HG03571 (cell line): ENCODE measurements around the gene SOX6.
"Not testable (repeated sequence)": the region's sequence is repeated elsewhere in the genome, so short reads cannot be mapped to it uniquely, and the experiment has no call there.

Source experiments
- ATAC-seq: cut with Tn5 transposase; IDR thresholded peaks from one replicate; pipeline ENCODE4 v1.9.1; 2021; ENCODE audit not compliant: unreplicated experiment

Gene SOX6

DNA sequence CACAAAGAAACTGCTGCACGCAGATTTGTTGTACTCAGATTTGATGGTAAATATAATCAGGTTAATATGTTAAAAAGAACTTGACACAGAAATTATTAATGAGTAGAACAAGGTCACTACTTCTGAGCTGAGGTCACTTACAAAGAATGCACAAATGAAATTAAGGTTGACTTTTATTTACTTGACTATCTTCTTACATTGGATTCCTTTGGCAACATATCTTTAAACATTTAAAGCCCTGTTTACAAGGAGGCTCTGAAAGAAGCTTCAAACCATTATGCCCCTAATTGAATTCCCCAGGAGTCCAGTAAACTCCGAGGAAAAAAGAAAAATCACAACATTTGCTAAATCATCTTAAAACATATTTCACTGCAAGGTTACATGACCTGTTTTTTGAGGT, 245.5 kb downstream of the SOX6 start:
- no peak for ATAC-seq

DNA sequence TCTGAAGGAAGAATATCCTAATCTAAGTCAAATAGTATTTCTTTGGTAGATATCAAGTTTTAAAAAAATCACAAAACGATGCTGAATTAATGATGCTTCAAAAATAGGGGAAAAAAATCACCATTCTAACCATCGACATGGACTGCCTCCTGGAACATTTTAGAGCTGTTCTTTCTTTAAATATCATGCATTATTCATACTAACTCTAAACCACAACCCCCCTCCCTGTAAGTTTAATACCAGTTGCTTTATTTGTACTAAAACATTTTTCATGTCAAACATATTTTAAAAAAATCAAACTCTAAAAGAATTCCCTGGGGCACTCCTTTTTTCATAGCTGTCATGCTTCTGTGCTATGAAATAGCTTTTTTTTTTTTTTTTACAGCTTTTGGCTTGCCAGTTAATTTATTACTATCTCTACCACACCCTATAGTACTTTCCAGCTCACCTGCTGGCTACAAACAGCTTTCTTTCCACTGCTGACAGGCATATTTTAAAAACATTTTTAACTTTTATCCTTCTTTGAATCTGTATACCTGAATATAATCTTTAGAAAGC, 256.9 kb downstream of the SOX6 start:
- ATAC-seq: no peak

DNA sequence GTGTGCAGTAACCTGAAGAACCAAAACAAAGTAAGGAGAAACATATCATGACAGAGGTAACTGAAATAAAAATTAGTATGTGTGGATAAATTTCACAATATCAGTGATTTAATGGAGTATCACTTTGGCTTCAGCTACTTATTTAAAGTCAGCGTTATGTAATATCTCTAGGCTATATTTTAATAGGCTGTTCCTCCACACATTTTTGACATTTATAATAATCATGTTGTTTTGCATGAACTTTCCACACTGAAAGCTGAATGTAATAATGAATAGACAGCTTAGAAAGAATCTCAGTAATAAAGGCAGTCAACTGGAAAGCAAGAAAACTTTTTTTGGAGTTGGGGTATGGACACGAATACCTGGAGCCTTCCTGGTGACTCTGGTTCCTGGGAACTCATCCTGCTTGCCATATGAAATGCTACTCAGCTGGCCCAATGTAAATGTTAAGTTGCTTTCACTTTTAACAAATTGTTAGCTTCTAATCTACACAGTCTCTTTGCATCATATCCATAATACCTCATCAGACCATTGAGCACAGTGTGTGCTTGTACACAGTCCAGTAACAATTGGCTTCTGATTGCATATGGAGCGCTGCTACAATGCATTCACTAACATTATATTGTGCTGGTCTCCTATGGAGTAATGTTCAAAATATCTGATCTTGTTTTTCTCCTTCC, 257.7 kb downstream of the SOX6 start:
- ATAC-seq: no peak

DNA sequence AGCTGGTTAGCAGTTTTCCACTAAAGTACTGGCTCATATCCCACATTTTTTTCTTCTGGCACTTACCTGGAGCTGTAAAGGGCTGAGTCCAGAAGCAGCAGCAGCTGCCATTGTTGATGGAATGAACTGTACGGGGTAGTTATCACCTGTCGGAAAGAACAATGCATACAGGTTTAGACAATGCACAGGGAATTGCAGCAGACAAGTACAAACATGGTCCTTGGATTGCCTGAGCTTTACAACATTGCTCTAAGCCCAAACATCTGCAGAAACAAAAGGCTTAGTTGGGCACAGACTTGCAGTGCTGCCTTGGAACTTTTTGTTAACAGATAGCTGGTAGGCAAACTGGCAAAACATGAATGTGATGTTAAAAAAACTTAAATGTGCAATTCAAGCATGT, 258.8 kb downstream of the SOX6 start:
- no peak for ATAC-seq

DNA sequence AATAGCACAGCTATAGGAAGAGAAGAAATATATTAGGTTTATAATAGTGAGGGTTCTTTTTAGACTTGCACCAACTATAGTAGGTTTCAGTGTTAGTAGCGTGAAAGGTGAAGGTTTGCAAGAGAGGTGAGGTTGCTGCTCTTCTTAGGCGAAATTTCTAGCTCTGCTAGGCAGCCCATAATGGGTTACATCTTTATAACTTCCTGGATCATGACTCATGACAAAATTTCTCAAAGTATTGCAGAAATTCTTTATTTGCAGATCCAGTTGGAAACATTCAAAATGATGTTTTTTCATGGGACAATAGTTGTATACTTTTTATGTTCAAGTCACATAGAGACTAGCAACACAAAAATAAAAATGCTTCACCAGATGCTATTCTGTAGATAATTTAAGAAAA, 260.0 kb downstream of the SOX6 start:
- no peak for ATAC-seq

DNA sequence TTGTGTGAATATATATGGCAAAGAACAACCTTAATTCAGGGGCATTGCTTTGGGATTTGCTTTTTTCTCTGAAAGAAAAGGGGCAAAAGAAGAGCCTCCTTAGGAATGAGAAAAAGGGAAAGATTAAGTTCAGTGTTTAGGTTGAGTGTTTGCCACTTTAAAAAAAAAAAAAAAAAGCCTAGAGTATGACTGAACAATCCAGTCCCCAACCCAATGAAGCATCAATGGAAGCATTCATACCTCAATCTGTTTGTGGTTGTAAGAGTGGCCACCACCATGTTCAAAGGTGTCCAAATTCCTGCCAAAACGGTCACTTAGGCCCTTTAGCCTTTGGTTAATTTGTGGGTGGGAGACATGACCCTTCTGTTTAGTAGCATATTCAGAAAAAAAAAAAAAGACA, 260.6 kb downstream of the SOX6 start:
- ATAC-seq: no peak

DNA sequence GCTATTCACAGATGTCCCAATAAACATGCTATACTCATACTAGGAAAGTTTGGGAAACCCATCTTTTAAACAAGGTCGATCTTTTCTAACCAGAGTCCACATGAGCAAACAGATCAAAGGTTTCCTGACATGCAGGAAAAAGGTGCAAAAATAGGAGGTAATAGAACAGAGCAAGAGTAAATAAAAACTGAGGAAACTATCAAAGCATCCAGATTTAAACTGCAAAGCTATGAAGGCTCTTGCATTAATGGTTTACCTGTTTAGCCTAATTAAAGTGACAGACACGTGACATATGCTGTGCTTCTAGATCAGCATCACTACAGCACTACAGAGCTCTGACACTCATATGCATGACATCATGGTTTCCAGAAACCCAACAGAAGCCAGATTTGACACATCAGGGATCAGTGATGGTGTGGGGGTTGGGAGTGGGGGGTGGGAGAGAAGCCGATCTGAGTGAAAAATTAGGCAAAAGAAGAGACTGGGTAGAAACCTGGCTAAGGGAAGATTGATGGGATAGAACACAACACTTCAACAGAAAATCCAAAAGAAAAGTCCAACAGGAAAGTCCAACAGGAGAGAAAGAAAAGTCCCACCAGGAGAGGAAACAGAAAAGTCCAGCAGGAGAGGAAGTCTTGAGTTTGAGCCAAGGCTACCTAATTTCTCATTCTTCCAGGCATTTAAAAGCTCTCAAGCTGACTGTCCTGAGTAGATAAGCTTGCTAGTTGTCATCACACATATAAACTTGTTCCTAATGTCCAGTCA, 262.3 kb downstream of the SOX6 start:
- ATAC-seq: no peak

DNA sequence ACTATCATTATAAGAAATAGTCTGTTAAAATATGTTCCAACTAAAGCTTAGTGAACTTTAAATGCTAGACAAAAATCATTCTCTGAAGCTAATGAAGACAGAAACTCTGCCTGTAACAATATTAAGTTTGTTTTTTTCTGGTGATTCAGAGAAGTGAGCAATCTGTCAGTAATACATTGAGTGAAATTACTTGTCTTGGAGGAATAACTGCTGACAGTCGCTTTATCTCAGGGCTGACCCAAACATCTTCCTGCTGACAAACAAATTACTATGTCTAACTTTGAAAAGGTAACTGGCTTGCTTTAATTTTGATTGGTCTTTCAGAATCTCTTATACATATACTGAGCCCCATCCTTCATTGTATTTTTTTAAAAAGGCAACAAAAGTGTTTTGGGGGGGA, 264.5 kb downstream of the SOX6 start:
- ATAC-seq: no peak

DNA sequence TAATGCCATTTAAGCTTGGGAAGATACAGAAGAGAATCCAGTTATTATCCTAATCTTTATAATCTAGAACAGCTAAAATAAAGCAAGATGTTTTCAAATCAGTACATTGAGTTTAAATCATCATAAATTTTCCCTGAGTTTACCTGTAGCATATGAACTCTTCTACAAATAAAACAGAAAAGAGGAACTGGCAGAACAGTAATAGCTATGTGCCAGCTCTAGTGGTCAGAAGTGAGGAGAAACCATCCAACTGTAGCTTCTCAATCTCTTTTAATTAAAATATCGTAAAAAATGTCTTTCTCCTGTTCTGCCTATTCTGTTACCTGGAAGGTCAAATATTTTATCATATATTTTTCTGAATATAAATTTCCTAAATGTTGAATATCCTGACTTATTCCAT, 266.9 kb downstream of the SOX6 start:
- no peak for ATAC-seq

DNA sequence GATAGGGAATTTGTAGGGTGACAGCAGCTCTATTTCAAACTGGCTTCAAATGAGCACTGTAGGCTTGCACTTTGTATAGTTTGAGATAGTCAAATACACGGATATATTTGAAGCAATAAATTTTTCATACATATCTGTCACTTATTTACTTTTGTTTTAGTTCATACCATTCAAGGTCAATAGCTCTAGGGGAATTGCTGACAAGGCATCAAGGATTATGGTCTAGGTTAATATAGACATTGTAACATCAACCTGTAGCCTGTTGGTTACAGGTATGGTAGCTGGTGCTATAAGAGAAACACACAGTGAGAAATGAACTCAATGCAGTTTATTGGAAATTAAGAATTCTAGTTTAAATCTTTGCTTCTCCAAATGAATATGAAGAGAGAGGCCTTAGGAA, 267.6 kb downstream of the SOX6 start:
- ATAC-seq: no peak

DNA sequence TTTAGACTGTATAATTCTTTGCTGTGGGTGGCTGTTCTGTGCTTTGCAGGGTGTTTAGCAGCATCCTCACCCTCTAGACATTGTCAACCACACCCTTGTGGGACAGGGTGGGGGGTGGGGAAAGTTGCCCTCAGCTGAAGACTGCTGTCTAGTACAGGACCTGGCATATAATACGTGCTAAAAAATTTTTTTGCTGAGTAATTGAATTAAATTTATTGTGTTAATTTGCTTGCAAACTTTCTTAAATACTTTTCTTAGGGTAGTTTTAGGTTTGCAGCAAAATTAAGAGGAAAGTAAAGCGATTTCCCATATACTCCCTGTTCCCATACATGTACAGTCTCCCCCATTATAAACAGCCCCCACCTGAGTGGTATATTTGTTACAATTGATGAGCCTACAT, 268.5 kb downstream of the SOX6 start:
- no peak for ATAC-seq

DNA sequence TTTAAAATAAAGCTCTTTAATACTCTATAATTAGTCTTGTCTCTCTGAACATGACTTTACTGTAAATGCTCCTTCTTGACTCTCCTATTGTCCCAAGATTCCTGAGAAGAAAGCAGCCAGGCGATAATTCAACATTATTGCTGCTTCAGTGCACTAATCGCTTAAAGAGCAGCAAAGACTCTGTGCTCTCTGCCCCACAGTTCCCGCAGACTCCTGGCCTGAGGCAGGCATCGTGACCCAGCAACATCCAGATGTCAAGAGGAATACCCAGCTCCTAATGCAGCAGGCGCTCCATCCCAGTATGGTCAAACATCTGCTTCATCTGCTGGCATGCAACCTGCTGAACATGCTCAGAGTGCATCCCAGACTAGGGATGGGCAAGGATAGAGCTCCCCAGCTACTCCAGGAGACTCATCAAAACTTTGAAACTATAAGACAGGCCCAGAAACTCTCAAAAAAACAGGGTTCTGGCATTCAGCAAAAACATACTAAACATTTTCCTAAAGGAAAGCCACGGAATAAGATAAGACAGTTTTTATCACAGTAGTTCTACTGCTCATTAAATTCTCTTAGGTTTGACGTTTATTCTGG, 270.0 kb downstream of the SOX6 start:
- ATAC-seq: no peak

DNA sequence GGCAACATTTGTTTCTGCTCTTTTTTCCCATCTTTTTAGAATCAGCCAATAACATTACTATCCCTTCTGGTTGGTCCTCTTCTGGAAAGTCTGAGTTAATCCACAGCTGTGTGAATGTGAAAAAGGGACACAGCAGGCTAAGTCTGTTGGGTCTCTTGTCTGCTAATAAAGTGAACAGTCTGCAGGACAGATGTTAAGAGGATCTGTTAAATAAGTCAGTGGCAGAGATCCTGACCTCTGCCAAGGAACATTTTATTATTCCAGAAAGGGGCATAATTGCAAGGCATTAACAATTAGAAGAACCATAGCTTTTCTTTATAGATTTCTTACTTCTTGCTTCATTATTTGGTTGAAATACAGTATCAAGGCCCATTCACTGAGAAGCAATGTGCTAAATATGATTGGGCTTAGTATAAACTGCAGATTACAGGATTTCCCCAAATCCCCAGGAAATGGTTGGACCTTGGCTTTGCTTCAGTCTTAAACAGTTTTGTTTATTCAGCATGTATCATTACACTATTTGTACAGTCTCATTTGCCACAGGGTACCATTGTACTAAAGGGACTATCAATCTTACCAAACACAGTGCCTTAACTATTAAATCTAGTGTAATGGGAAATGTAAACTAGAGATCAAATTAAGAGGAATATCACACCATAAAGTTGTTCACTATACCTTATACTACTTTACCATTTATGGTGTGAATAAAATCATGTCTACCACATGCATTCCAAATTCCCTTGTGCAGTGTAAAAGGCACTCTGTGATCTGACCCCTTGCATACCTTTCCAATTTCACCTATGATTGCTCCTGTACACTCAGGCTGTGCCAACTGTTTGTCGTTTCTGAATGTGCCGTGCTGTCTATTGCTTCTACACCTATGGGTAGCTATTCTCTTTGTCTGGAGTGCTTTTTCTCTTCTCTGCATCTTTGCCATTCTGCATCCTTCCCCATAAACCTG, 274.0 kb downstream of the SOX6 start:
- no peak for ATAC-seq

DNA sequence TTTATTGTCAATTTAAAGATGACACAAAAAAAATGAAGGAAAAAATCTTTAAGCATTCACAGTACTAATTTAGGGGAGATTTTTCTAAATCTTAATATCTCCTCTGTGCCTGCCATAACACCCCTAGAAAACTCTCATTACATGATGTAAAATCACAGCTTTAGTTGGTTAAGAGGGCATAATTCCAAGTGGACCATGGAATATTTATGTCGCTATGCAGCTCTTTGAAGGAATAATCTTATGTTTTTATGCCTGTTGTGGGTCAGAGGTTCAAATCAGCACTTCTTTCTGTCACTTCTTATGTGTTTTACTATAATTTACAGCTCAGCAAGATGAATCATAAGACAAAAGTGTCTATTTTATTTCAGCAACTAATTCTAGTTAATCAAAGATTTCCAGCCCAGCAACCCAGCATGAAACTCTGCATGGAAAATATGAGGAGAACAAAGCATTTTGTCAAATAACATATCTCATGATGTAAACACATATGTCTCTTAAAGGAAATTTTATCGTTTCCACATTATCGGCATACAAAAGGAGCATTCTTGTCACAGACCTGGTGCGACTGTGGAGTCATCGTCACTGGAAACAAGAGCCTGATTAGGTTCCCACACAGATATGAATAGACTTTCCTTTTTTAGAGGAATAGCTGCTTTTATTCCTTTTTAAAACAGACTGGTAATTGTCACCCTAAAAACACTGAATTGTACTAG, 274.8 kb downstream of the SOX6 start:
- no peak for ATAC-seq

DNA sequence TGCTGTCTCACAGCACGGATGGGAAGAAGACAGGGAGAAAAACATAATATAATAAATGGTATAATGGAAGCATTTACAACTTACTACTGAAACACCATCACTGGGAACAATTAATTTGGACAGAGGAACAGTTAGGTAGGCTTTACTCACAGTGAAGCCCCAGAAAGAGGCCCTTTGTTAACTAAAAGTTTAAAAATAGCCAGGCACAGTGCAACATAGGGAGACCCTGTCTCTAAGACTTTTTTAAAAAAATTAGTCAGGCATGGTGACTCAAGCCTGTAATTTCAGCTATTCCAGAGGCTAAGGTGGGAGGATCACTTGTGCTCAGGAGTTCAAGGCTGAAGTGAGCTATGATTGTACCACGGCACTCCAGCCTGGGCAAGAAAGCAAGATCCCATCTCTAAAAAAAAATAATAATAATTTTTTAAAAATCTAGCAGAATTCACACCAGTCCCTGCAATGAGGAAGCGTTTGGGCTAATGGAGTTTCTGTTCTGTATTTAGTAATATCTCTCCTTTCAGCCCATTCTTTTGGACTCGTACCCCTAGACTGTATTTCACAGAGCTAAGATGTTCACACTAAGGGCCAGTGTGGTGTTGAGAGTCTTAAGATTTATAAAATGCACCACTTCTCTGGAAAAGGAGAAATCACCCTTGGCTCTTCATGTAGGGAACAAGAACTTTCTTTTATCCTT, 275.5 kb downstream of the SOX6 start:
- no peak for ATAC-seq

DNA sequence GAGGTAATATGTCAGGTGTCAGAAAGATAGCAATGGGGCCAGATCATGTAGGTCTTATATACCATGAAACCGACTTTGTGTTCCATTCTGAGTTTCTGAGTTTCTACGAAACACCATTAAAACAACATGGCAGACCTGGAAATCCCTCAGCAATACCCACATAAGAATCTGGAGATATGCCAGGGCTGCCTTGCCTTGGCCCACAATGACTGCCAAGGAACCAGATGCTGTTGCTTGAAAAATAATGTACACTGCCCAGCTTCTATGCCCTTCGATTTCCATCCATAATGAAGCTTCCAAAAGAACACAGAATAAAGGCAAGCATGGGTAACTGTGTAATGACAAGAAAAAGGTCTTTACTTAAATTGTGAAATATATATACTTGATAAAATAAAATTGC, 277.4 kb downstream of the SOX6 start:
- ATAC-seq: no peak

DNA sequence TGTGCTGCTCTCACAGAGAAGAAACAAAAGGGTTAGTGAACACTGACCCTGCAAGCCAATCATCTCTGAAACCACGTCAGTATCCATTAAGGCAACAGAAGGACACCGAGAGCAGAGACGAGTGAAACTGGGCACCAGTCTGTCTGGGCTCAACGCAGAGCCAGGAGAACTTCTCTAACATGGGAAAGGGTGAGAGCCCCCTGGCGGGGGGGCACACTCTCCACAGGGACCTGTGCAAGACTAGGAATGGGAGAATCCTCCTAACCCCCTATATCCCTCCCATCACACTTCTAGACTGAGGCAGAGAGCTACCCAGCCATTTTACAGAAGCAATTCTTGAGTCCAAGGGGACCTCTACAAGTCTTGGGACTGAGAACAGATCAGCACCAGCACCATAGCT, 285.8 kb downstream of the SOX6 start:
- no peak for ATAC-seq

DNA sequence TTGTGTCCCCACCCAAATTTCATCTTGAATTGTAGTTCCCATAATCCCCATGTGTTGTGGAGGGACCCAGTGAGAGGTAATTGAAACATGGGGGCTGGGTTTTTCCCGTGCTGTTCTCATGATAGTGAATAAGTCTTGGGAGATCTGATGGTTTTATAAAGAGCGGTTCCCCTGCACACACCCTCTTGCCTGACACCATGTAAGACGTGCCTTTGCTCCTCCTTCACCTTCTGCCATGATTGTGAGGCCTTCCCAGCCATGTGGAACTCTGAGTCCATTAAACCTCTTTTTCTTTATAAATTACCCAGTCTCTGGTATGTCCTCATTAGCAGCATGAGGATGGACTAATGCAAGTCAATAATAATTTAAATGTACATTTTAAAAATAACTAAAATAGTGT, 289.1 kb downstream of the SOX6 start:
- not testable (repeated sequence) for ATAC-seq

DNA sequence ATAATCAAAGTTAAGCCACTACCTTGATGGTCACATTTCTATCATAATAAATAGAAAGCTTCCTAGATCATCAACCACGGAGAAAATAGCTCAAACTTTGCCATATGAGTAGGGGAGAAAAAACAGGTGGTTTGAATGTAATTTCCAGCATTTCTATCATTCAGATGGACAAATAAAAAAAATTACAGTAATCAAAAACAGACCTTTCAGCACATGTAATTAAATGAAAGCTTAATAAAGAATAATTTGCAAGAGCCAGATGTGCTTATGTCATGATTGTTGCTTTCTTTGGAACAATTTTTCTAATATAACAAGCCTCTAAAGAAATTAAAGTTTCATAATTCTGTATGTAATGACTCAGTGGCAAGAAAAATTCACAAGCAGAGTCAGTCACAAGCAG, 297.0 kb downstream of the SOX6 start:
- no peak for ATAC-seq

DNA sequence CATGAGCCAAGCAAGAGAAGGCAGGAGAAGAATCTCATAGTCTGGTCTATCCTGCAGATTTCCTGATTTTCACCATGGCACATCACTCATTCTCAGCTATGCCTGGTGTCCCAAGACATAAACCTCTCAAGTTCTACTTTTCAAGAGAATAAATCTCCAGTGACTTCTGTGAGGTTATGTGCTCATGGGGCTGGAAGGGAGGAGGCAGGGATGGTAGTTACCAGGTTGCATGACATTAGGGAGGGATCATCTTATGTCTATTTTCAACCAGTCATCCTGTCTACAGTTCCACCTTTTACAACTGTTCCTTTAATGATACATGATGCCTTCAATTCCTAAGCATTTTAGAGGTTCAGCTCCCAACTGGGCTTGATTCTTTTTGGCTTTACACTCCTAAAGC, 297.7 kb downstream of the SOX6 start:
- ATAC-seq: no peak
